ENCODE data around the gene MDH1B.

GRCh38 chr2:206766057-206766930 is 1.2 kb upstream of the MDH1B start:
- TF ChIP-seq CTCF (IDR thresholded peaks at IDR 0.05) = no peak
- no peak for TF ChIP-seq POLR2A (IDR thresholded peaks at IDR 0.05)
- no peak for TF ChIP-seq EP300 (IDR thresholded peaks at IDR 0.05)
- no peak for TF ChIP-seq POLR2AphosphoS5 (IDR thresholded peaks at IDR 0.05)

Data from suprapubic skin (tissue), 4 donors.